Measurements from ENCODE around the gene CCBE1. TPM values are rescaled to one million over a fixed set of nuclear protein-coding genes. Genes with fewer than 3 reads are reported as not detected.

CCBE1 gene
- polyA plus RNA-seq, 1 donor from 2014 or later, result 0.19 TPM

DNA sequence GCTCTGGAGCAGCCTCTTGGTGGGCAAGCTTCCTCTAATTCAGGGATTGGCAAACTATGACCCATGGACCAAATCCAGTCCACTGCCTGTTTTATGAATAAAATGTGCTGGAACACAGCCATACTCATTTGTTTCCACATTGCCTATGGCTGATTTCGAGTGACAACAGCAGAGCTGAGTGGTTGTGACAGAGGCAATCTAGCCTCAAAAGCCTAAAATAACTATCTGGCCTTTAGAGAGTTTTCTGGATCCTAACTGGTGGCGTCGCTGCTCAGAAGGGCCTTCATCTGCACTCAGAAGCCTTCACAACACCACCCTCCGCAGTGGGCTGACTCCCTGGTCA, 147.1 kb downstream of the CCBE1 start:
- H3K79me2 ChIP-seq (replicated peaks; ENCODE audit: insufficient read depth, low read length), result no peaks in the 10 kb centered on the region
- no peaks in the 10 kb centered on the region for H3K9me3 ChIP-seq (ENCODE audit: low read length)
- H2AFZ ChIP-seq (ENCODE audit: low read depth, low read length), result no peak overlapping the region
- no peak overlapping the region for H3K9ac ChIP-seq (ENCODE audit: low read length)
- H3F3A ChIP-seq (ENCODE audit: insufficient read depth, low read length, poor library complexity, severe bottlenecking), result no peaks in the 10 kb centered on the region
- TF ChIP-seq POLR2AphosphoS5 (IDR thresholded peaks at IDR 0.05) (no peak), MXI1 (conservative IDR thresholded peaks at IDR 0.05; ENCODE audit: poor library complexity, severe bottlenecking) (no peak), TAF1 (IDR thresholded peaks at IDR 0.05; ENCODE audit: low read depth) (no peak)
- H3K27ac ChIP-seq (ENCODE audit: low read length), result no peak overlapping the region
- H3K4me2 ChIP-seq (ENCODE audit: low read length), result no peak overlapping the region
- no peaks in the 10 kb centered on the region for H3K36me3 ChIP-seq (ENCODE audit: insufficient read depth, low read length)
- no peak overlapping the region for H3K4me3 ChIP-seq (ENCODE audit: low read length)
- no peaks in the 10 kb centered on the region for H3K9me2 ChIP-seq (ENCODE audit: insufficient read depth, low read length)
- H3K27me3 ChIP-seq (ENCODE audit: insufficient read depth, low read depth, low read length), result no peaks in the 10 kb centered on the region
- H4K20me1 ChIP-seq (ENCODE audit: insufficient read depth), result no peaks in the 10 kb centered on the region

DNA sequence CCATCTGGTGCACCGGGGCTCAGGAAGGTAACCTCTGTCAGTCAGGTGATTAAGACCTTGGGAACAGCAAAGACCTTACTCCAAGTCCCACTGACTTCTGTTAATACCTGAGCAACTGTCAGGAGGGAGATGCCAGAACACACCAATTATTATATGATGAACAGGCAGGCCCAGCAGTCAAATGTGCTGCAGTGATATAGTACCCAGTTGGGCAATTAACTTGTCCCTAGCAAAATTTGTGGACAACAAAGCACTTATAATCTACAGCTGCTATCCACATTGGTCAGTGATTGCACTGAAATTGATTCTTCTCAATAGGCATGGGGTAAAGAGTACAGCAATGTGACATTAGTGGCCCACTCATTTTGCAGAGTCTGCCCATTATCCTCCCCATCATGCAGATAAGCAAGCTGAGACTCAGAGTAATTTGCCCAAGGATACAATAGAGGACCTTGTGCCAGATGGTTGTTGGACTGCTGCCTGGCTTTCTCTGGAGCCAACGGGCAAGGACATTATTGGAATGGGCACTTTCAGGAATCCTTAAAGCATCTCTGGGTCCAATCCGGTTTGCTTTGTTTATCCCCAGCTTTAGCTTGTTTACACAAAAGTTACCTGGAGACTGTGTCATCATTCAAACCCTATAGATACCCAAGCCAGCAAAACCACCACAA, 147.6 kb downstream of the CCBE1 start:
- Histone ChIP-seq H3K4me2 (ENCODE audit: low read length) (no peak overlapping the region), H3K4me3 (ENCODE audit: low read length) (no peak overlapping the region), H3K36me3 (ENCODE audit: insufficient read depth, low read length) (no peaks in the 10 kb centered on the region), H2AFZ (ENCODE audit: low read depth, low read length) (no peak overlapping the region), H3K9me2 (ENCODE audit: insufficient read depth, low read length) (no peaks in the 10 kb centered on the region), H3K9me3 (ENCODE audit: low read length) (no peaks in the 10 kb centered on the region), H3K27ac (ENCODE audit: low read length) (no peak overlapping the region), H3K27me3 (ENCODE audit: insufficient read depth, low read depth, low read length) (no peaks in the 10 kb centered on the region), H4K20me1 (ENCODE audit: insufficient read depth) (no peaks in the 10 kb centered on the region), H3K79me2 (replicated peaks; ENCODE audit: insufficient read depth, low read length) (no peaks in the 10 kb centered on the region), H3F3A (ENCODE audit: insufficient read depth, low read length, poor library complexity, severe bottlenecking) (no peaks in the 10 kb centered on the region), H3K9ac (ENCODE audit: low read length) (no peak overlapping the region)
- TF ChIP-seq, protein P1, sequence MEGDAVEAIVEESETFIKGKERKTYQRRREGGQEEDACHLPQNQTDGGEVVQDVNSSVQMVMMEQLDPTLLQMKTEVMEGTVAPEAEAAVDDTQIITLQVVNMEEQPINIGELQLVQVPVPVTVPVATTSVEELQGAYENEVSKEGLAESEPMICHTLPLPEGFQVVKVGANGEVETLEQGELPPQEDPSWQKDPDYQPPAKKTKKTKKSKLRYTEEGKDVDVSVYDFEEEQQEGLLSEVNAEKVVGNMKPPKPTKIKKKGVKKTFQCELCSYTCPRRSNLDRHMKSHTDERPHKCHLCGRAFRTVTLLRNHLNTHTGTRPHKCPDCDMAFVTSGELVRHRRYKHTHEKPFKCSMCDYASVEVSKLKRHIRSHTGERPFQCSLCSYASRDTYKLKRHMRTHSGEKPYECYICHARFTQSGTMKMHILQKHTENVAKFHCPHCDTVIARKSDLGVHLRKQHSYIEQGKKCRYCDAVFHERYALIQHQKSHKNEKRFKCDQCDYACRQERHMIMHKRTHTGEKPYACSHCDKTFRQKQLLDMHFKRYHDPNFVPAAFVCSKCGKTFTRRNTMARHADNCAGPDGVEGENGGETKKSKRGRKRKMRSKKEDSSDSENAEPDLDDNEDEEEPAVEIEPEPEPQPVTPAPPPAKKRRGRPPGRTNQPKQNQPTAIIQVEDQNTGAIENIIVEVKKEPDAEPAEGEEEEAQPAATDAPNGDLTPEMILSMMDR (IDR thresholded peaks at IDR 0.05; ENCODE audit: poor library complexity, severe bottlenecking), result no peak
- no peak for TF ChIP-seq POLR2AphosphoS5 (IDR thresholded peaks at IDR 0.05)
- TF ChIP-seq, protein P2, sequence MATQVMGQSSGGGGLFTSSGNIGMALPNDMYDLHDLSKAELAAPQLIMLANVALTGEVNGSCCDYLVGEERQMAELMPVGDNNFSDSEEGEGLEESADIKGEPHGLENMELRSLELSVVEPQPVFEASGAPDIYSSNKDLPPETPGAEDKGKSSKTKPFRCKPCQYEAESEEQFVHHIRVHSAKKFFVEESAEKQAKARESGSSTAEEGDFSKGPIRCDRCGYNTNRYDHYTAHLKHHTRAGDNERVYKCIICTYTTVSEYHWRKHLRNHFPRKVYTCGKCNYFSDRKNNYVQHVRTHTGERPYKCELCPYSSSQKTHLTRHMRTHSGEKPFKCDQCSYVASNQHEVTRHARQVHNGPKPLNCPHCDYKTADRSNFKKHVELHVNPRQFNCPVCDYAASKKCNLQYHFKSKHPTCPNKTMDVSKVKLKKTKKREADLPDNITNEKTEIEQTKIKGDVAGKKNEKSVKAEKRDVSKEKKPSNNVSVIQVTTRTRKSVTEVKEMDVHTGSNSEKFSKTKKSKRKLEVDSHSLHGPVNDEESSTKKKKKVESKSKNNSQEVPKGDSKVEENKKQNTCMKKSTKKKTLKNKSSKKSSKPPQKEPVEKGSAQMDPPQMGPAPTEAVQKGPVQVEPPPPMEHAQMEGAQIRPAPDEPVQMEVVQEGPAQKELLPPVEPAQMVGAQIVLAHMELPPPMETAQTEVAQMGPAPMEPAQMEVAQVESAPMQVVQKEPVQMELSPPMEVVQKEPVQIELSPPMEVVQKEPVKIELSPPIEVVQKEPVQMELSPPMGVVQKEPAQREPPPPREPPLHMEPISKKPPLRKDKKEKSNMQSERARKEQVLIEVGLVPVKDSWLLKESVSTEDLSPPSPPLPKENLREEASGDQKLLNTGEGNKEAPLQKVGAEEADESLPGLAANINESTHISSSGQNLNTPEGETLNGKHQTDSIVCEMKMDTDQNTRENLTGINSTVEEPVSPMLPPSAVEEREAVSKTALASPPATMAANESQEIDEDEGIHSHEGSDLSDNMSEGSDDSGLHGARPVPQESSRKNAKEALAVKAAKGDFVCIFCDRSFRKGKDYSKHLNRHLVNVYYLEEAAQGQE (IDR thresholded peaks at IDR 0.05; ENCODE audit: borderline replicate concordance), result no peak
- no peak for TF ChIP-seq SMC3 (conservative IDR thresholded peaks at IDR 0.05; ENCODE audit: poor library complexity)
- no peak for TF ChIP-seq TAF1 (IDR thresholded peaks at IDR 0.05; ENCODE audit: low read depth)
- no peak for TF ChIP-seq EZH2 (IDR thresholded peaks at IDR 0.05; ENCODE audit: borderline replicate concordance, insufficient read depth, low read length, poor library complexity, severe bottlenecking)
- no peak for TF ChIP-seq RAD21 (conservative IDR thresholded peaks at IDR 0.05)
- no peak for TF ChIP-seq MXI1 (conservative IDR thresholded peaks at IDR 0.05; ENCODE audit: poor library complexity, severe bottlenecking)
- TF ChIP-seq EP300 (conservative IDR thresholded peaks at IDR 0.05; ENCODE audit: poor library complexity, severe bottlenecking), result no peak
